PC-9 (cell line): ENCODE measurements around the gene YPEL2.

Experiments
- CTCF ChIP-seq: fragments of 200-600 bp; sonication (generic); conservative IDR thresholded peaks from 2 replicates; pipeline ENCODE4 v1.6.1; 2017; ENCODE audit warnings: mixed run types, antibody characterized with exemption, mild to moderate bottlenecking, moderate library complexity
- EZH2 ChIP-seq: fragments of 200-600 bp; sonication (generic); IDR thresholded peaks from 2 replicates; pipeline ENCODE4 v1.8.0; 2017; ENCODE audit warnings: antibody characterized with exemption, low read depth

GRCh38 chr17:59315866-59316265, 15.6 kb upstream of the YPEL2 start:
- TF ChIP-seq CTCF: no peak
- TF ChIP-seq EZH2: no peak
